Liver (tissue), 9 donors: ENCODE results near the gene NDFIP2. TPM values are rescaled to one million over a fixed set of nuclear protein-coding genes. Genes with fewer than 3 reads are reported as not detected.

Experiments used
- DNase-seq: peaks from one replicate; pipeline ENCODE4 v3.0.0-alpha.2; 2017; ENCODE audit warnings: low spot score
- H3K27ac ChIP-seq, 2 donors: one replicate each; pipeline ENCODE4 v1.7.0; 2013; ENCODE audit warnings: inconsistent platforms in 2 of 2, low read length in 2 of 2, control low read depth in 1 of 2, low read depth in 1 of 2, mild to moderate bottlenecking in 1 of 2
- H3K27me3 ChIP-seq, 4 donors: one replicate each; pipeline versions ENCODE4 v1.6.1 to v1.7.0; 2013; ENCODE audit warnings: low read length in 3 of 4, inconsistent platforms in 1 of 4, mild to moderate bottlenecking in 1 of 4, moderate library complexity in 1 of 4; ENCODE audit not compliant: control insufficient read depth in 4 of 4, insufficient read depth in 4 of 4
- H3K36me3 ChIP-seq, 4 donors: one replicate each; pipeline versions ENCODE4 v1.6.1 to v1.7.0; 2013; ENCODE audit warnings: low read length in 3 of 4, mild to moderate bottlenecking in 3 of 4, low read depth in 1 of 4, moderate library complexity in 1 of 4; ENCODE audit not compliant: control insufficient read depth in 4 of 4, insufficient read depth in 3 of 4
- H3K4me1 ChIP-seq, 4 donors: one replicate each; pipeline versions ENCODE4 v1.6.1 to v1.7.0; 2013; ENCODE audit warnings: low read length in 3 of 4, mild to moderate bottlenecking in 3 of 4, moderate library complexity in 1 of 4; ENCODE audit not compliant: control insufficient read depth in 4 of 4, insufficient read depth in 4 of 4
- H3K4me3 ChIP-seq, 3 donors: one replicate each; pipeline versions ENCODE4 v1.6.1 to v1.7.0; 2013; ENCODE audit warnings: low read length in 3 of 3, control low read depth in 1 of 3, low read depth in 1 of 3, mild to moderate bottlenecking in 1 of 3
- H3K9ac ChIP-seq, 2 donors: one replicate each; pipeline ENCODE4 v1.7.0; 2013; ENCODE audit warnings: low read length in 2 of 2, mild to moderate bottlenecking in 2 of 2, moderate library complexity in 2 of 2, control low read depth in 1 of 2, low read depth in 1 of 2
- H3K9me3 ChIP-seq, 4 donors: one replicate each; pipeline versions ENCODE4 v1.6.1 to v1.7.0; 2013; ENCODE audit warnings: low read length in 3 of 4; ENCODE audit not compliant: control insufficient read depth in 4 of 4
- EGR1 ChIP-seq, 2 donors: IDR thresholded peaks; 2 replicates each; pipeline ENCODE4 v1.6.1; 2016 to 2018; ENCODE audit warnings: antibody characterized with exemption in 2 of 2, low read depth in 2 of 2
- FOXA1 ChIP-seq: IDR thresholded peaks from 2 replicates; pipeline ENCODE4 v1.6.1; 2016; ENCODE audit warnings: antibody characterized with exemption
- FOXA2 ChIP-seq: IDR thresholded peaks from 2 replicates; pipeline ENCODE4 v1.6.1; 2016; ENCODE audit warnings: antibody characterized with exemption
- GABPA ChIP-seq, 2 donors: IDR thresholded peaks in 1 of 2; conservative IDR thresholded peaks in 1 of 2; 2 replicates each; pipeline ENCODE4 v1.6.1; 2016; ENCODE audit warnings: antibody characterized with exemption in 2 of 2, mild to moderate bottlenecking in 1 of 2, moderate library complexity in 1 of 2
- HNF4A ChIP-seq, 2 donors: conservative IDR thresholded peaks; 2 replicates each; pipeline ENCODE4 v1.6.1; 2016; ENCODE audit warnings: antibody characterized with exemption in 2 of 2, mild to moderate bottlenecking in 2 of 2
- HNF4G ChIP-seq: IDR thresholded peaks from 2 replicates; pipeline ENCODE4 v1.6.1; 2016; ENCODE audit warnings: antibody characterized with exemption
- JUND ChIP-seq, 2 donors: IDR thresholded peaks; 2 replicates each; pipeline ENCODE4 v1.6.1; 2016; ENCODE audit warnings: antibody characterized with exemption in 2 of 2
- NR2F2 ChIP-seq: IDR thresholded peaks from 2 replicates; pipeline ENCODE4 v1.6.1; 2016; ENCODE audit warnings: antibody characterized with exemption
- RAD21 ChIP-seq, 2 donors: IDR thresholded peaks; 2 replicates each; pipeline ENCODE4 v1.6.1; 2016; ENCODE audit warnings: antibody characterized with exemption in 2 of 2, mild to moderate bottlenecking in 2 of 2
- RXRA ChIP-seq, 2 donors: IDR thresholded peaks; 2 replicates each; pipeline ENCODE4 v1.6.1; 2017 to 2018; ENCODE audit warnings: antibody characterized with exemption in 2 of 2, mild to moderate bottlenecking in 1 of 2
- SP1 ChIP-seq: IDR thresholded peaks from 2 replicates; pipeline ENCODE4 v1.6.1; 2018; ENCODE audit warnings: antibody characterized with exemption, mild to moderate bottlenecking
- TAF1 ChIP-seq: conservative IDR thresholded peaks from 2 replicates; pipeline ENCODE4 v1.6.1; 2016; ENCODE audit warnings: antibody characterized with exemption, mild to moderate bottlenecking
- YY1 ChIP-seq: IDR thresholded peaks from 2 replicates; pipeline ENCODE4 v1.6.1; 2016; ENCODE audit warnings: antibody characterized with exemption, mild to moderate bottlenecking
- WGBS: extraction: QIAGEN DNeasy Blood & Tissue Kit; methylation state at CpG from one replicate; pipeline ENCODE4 v1.1.7; 2013; 5-methylcytosine and 5-hydroxymethylcytosine counted together
- polyA plus RNA-seq, 2 donors: library from polyadenylated mRNA; stranded (reverse) in 1 of 2; unstranded in 1 of 2; fragments of 200-250 nt in 1 of 2; fragments of >200 nt in 1 of 2; fragmentation: Nextera tagmentation in 1 of 2; extraction: Ambion mirVana in 1 of 2; gene quantifications; one replicate each; pipeline versions ENCODE4 v1.2.1 to v1.2.3, GENCODE V29; 2013 to 2015
- total RNA-seq, 2 donors: library from RNA; depleted of rRNA; stranded (reverse); fragments of >200 nt; gene quantifications; one replicate each; pipeline ENCODE4 v1.2.3, GENCODE V29; 2014
- TF ChIP-seq, protein P1 (sequence below): IDR thresholded peaks from 2 replicates; pipeline ENCODE4 v1.6.1; 2016; ENCODE audit warnings: antibody characterized with exemption
- TF ChIP-seq, protein P2 (sequence below): IDR thresholded peaks from 2 replicates; pipeline ENCODE4 v1.6.1; 2016; ENCODE audit warnings: antibody characterized with exemption
- TF ChIP-seq, protein P3 (sequence below): IDR thresholded peaks from 2 replicates; pipeline ENCODE4 v1.6.1; 2016; ENCODE audit warnings: antibody characterized with exemption, mild to moderate bottlenecking
- TF ChIP-seq, protein P4 (sequence below): IDR thresholded peaks from 2 replicates; pipeline ENCODE4 v1.6.1; 2016; ENCODE audit warnings: antibody characterized with exemption
- donor health status: healthy.
- donor health status: healthy.
- donor health status: healthy.
- donor health status: healthy.
- donor health status: healthy.

NDFIP2 gene
- total and polyA plus RNA-seq, 4 donors, result 15.5 to 22.2 (median 16.3) TPM

DNA sequence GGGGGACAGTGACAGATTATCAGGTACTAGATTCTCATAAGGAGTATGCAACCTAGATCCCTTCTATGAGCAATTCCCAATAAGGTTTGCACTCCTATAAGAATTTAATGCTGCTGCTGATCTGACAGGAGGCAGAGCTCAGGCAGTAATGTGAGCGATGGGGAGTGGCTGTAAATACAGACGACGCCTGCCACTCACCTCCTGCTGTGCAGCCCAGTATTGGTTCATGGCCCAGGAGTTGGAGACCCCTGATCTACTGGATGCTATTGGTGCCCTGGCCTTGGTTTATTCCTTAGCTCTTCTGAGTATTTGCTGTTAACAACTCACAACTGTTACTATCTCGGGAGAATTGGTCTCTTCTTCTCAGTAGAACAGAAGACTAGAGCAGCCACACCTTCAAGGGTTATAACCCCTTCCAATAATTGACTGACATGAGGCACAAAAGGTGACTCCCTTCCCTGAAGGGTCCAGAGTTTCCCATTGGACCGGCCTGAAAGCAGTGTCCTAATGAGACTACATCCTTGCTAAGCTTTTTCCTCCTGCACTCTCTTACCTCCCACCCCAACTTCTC, 39.9 kb upstream of the NDFIP2 start:
- Histone ChIP-seq H3K36me3 (no peaks in the 10 kb centered on the region), H3K9me3 (no peaks in the 10 kb centered on the region), H3K4me3 (no peak overlapping the region), H3K9ac (no peak overlapping the region), H3K4me1 (no peaks in the 10 kb centered on the region), H3K27ac (no peak overlapping the region), H3K27me3 (no peaks in the 10 kb centered on the region)
- 80% methylated on average over 5 of the region's 5 CpGs for WGBS
- DNase-seq, result no peak
- no peak for TF ChIP-seq EGR1 (IDR thresholded peaks at IDR 0.05; ENCODE audit: low read depth in 2 of 2)
- TF ChIP-seq JUND (IDR thresholded peaks at IDR 0.05), result no peak
- TF ChIP-seq, protein P1, sequence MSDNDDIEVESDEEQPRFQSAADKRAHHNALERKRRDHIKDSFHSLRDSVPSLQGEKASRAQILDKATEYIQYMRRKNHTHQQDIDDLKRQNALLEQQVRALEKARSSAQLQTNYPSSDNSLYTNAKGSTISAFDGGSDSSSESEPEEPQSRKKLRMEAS, result no peak
- no peak for TF ChIP-seq RAD21 (IDR thresholded peaks at IDR 0.05)
- no peak for TF ChIP-seq TAF1
- no peak for TF ChIP-seq NR2F2
- TF ChIP-seq SP1, result no peak
- TF ChIP-seq, protein P2, sequence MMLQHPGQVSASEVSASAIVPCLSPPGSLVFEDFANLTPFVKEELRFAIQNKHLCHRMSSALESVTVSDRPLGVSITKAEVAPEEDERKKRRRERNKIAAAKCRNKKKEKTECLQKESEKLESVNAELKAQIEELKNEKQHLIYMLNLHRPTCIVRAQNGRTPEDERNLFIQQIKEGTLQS, result no peak
- TF ChIP-seq HNF4A (conservative IDR thresholded peaks at IDR 0.05), result no peak
- no peak for TF ChIP-seq RXRA (IDR thresholded peaks at IDR 0.05)
- TF ChIP-seq GABPA (IDR thresholded peaks at IDR 0.05 in 1 of 2, conservative IDR thresholded peaks at IDR 0.05 in 1 of 2), result no peak
- no peak for TF ChIP-seq FOXA2
- TF ChIP-seq HNF4G, result no peak
- TF ChIP-seq, protein P3, sequence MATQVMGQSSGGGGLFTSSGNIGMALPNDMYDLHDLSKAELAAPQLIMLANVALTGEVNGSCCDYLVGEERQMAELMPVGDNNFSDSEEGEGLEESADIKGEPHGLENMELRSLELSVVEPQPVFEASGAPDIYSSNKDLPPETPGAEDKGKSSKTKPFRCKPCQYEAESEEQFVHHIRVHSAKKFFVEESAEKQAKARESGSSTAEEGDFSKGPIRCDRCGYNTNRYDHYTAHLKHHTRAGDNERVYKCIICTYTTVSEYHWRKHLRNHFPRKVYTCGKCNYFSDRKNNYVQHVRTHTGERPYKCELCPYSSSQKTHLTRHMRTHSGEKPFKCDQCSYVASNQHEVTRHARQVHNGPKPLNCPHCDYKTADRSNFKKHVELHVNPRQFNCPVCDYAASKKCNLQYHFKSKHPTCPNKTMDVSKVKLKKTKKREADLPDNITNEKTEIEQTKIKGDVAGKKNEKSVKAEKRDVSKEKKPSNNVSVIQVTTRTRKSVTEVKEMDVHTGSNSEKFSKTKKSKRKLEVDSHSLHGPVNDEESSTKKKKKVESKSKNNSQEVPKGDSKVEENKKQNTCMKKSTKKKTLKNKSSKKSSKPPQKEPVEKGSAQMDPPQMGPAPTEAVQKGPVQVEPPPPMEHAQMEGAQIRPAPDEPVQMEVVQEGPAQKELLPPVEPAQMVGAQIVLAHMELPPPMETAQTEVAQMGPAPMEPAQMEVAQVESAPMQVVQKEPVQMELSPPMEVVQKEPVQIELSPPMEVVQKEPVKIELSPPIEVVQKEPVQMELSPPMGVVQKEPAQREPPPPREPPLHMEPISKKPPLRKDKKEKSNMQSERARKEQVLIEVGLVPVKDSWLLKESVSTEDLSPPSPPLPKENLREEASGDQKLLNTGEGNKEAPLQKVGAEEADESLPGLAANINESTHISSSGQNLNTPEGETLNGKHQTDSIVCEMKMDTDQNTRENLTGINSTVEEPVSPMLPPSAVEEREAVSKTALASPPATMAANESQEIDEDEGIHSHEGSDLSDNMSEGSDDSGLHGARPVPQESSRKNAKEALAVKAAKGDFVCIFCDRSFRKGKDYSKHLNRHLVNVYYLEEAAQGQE, result no peak
- no peak for TF ChIP-seq YY1
- no peak for TF ChIP-seq FOXA1
- TF ChIP-seq, protein P4, sequence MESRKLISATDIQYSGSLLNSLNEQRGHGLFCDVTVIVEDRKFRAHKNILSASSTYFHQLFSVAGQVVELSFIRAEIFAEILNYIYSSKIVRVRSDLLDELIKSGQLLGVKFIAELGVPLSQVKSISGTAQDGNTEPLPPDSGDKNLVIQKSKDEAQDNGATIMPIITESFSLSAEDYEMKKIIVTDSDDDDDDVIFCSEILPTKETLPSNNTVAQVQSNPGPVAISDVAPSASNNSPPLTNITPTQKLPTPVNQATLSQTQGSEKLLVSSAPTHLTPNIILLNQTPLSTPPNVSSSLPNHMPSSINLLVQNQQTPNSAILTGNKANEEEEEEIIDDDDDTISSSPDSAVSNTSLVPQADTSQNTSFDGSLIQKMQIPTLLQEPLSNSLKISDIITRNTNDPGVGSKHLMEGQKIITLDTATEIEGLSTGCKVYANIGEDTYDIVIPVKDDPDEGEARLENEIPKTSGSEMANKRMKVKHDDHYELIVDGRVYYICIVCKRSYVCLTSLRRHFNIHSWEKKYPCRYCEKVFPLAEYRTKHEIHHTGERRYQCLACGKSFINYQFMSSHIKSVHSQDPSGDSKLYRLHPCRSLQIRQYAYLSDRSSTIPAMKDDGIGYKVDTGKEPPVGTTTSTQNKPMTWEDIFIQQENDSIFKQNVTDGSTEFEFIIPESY, result no peak

DNA sequence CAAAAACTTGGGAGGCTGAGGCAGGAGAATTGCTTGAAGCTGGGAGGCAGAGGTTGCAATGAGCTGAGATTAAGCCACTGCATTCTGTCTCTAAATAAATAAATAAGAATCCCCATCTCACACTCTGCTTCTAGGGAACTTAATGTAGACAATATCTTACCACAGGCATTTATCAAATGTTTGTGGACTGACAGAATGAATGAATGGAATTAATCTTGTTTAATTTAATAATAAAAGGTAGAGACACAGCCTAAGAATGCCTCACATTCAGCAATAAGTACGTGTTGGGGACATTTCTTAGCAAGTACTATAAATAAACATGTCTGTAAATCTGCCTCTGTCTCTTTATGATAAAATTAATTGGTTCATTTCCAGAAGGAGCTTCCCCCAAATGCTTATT, 38.7 kb upstream of the NDFIP2 start:
- Histone ChIP-seq H3K36me3 (no peaks in the 10 kb centered on the region), H3K27ac (no peak overlapping the region), H3K27me3 (no peaks in the 10 kb centered on the region), H3K9me3 (no peaks in the 10 kb centered on the region), H3K9ac (no peak overlapping the region), H3K4me1 (no peaks in the 10 kb centered on the region), H3K4me3 (no peak overlapping the region)
- 84% methylated on average over 1 of the region's 1 CpG for WGBS
- DNase-seq, result no peak
- no peak for TF ChIP-seq JUND (IDR thresholded peaks at IDR 0.05)
- no peak for TF ChIP-seq FOXA2
- no peak for TF ChIP-seq SP1
- no peak for TF ChIP-seq TAF1
- TF ChIP-seq, protein P4, result no peak
- TF ChIP-seq RXRA (IDR thresholded peaks at IDR 0.05), result no peak
- no peak for TF ChIP-seq EGR1 (IDR thresholded peaks at IDR 0.05; ENCODE audit: low read depth in 2 of 2)
- no peak for TF ChIP-seq GABPA (IDR thresholded peaks at IDR 0.05 in 1 of 2, conservative IDR thresholded peaks at IDR 0.05 in 1 of 2)
